Lower lobe of right lung (tissue), 2 donors: ENCODE measurements around the gene FOCAD. TPM values are rescaled to one million over a fixed set of nuclear protein-coding genes. Genes with fewer than 3 reads are reported as not detected.

Source experiments
- ATAC-seq, 2 donors: fragments of 200-7000 bp; cut with Tn5 transposase; one replicate each; pipeline ENCODE4 v1.9.1; 2020 to 2022; ENCODE audit warnings: mild to moderate bottlenecking in 2 of 2, moderate library complexity in 2 of 2
- DNase-seq: peaks from one replicate; pipeline ENCODE4 v3.0.0-alpha.2; 2020
- H3K27ac ChIP-seq: fragments of 200-600 bp; one replicate; pipeline ENCODE4 v1.8.0; 2022
- H3K27me3 ChIP-seq: fragments of 200-600 bp; one replicate; pipeline ENCODE4 v1.8.0; 2022; ENCODE audit warnings: low read depth
- H3K36me3 ChIP-seq: fragments of 200-600 bp; one replicate; pipeline ENCODE4 v1.8.0; 2022; ENCODE audit warnings: mild to moderate bottlenecking
- H3K4me1 ChIP-seq: fragments of 200-600 bp; one replicate; pipeline ENCODE4 v1.8.0; 2022
- H3K4me3 ChIP-seq: fragments of 200-600 bp; one replicate; pipeline ENCODE4 v1.8.0; 2022; ENCODE audit warnings: mild to moderate bottlenecking
- H3K9me3 ChIP-seq: fragments of 200-600 bp; one replicate; pipeline ENCODE4 v1.8.0; 2022
- CTCF ChIP-seq: fragments of 200-600 bp; IDR thresholded peaks from one replicate; pipeline ENCODE4 v1.8.0; 2022; ENCODE audit warnings: antibody characterized with exemption, mild to moderate bottlenecking
- intact Hi-C: fragments of 100-400 bp; cut with DNase I; formaldehyde crosslinking; loops from one replicate; pipeline ENCODE4 v1.11.0; 2022
- total RNA-seq: library from RNA; stranded (reverse); fragmentation: NEBNext Ultra II Directional; extraction: Animal tissue kit (Norgen Biotek cat#: 25700); gene quantifications from one replicate; pipeline ENCODE4 v1.2.1, GENCODE V29; 2021
- donor health status: DM: no; HTN: yes; CAD: no; lungs with severe emphysema.

FOCAD gene
- total RNA-seq, 1 donor from 2014 or later = 29.5 TPM

- Histone ChIP-seq H3K4me1 (no peaks in the 10 kb centered on the region), H3K27ac (no peak overlapping the region), H3K4me3 (no peak overlapping the region), H3K27me3 (no peaks in the 10 kb centered on the region), H3K36me3 (peaks cover 18% of the 10 kb centered on the region), H3K9me3 (no peaks in the 10 kb centered on the region)
- no peak for DNase-seq
- intact Hi-C loops = no loop called here
- no peak for TF ChIP-seq CTCF
- no peak for ATAC-seq
These were observed 86.9 kb downstream of the FOCAD start for GRCh38 chr9:20770947-20771346.

- no peak for TF ChIP-seq CTCF
- Histone ChIP-seq H3K27ac (no peak overlapping the region), H3K9me3 (no peaks in the 10 kb centered on the region), H3K36me3 (peaks cover 18% of the 10 kb centered on the region), H3K4me3 (no peak overlapping the region), H3K27me3 (no peaks in the 10 kb centered on the region), H3K4me1 (no peaks in the 10 kb centered on the region)
- DNase-seq = no peak
- ATAC-seq = no peak
- intact Hi-C loops = no loop called here
These were observed 87.7 kb downstream of the FOCAD start for GRCh38 chr9:20771729-20772128.

- intact Hi-C loops = no loop called here
- H3K27me3 ChIP-seq = no peaks in the 10 kb centered on the region
- peaks cover 9% of the 10 kb centered on the region for H3K36me3 ChIP-seq
- DNase-seq = no peak
- TF ChIP-seq CTCF = no peak
- H3K4me3 ChIP-seq = no peak overlapping the region
- H3K9me3 ChIP-seq = no peaks in the 10 kb centered on the region
- ATAC-seq = no peak
- H3K27ac ChIP-seq = no peak overlapping the region
- H3K4me1 ChIP-seq = no peaks in the 10 kb centered on the region
These were observed 91.6 kb downstream of the FOCAD start for GRCh38 chr9:20775683-20776082.

GRCh38 chr9:20781092-20781491, 97.0 kb downstream of the FOCAD start:
- no peak for TF ChIP-seq CTCF
- Histone ChIP-seq H3K36me3 (peaks cover 10% of the 10 kb centered on the region), H3K9me3 (no peaks in the 10 kb centered on the region), H3K27me3 (no peaks in the 10 kb centered on the region), H3K4me1 (no peaks in the 10 kb centered on the region), H3K4me3 (no peak overlapping the region), H3K27ac (no peak overlapping the region)
- DNase-seq = no peak
- intact Hi-C loops = no loop called here
- ATAC-seq = no peak

- ATAC-seq = no peak
- intact Hi-C loops = no loop called here
These were observed 98.2 kb downstream of the FOCAD start for GRCh38 chr9:20782289-20782688.

More at GRCh38 chr9:20782289-20782688, 98.2 kb downstream of the FOCAD start:
- TF ChIP-seq CTCF = no peak
- Histone ChIP-seq H3K36me3 (peaks cover 10% of the 10 kb centered on the region), H3K27ac (no peak overlapping the region), H3K27me3 (no peaks in the 10 kb centered on the region), H3K4me1 (no peaks in the 10 kb centered on the region), H3K4me3 (no peak overlapping the region), H3K9me3 (no peaks in the 10 kb centered on the region)
- DNase-seq = no peak
